ENCODE results near the gene NPW.

The NPW gene

GRCh38 chr16:2036200-2036966 lies 16.8 kb downstream of the NPW start:
- no peak for DNase-seq (ENCODE audit: low spot score)

GRCh38 chr16:2037115-2037514 lies 17.5 kb downstream of the NPW start:
- no peak for DNase-seq (ENCODE audit: low spot score)

- DNase-seq (ENCODE audit: low spot score): no peak
These were observed 18.2 kb downstream of the NPW start for GRCh38 chr16:2037647-2038381.

GRCh38 chr16:2038382-2039231 lies 19.0 kb downstream of the NPW start:
- DNase-seq (ENCODE audit: low spot score): no peak

GRCh38 chr16:2039274-2040031 lies 19.9 kb downstream of the NPW start:
- no peak for DNase-seq (ENCODE audit: low spot score)

GRCh38 chr16:2040041-2040786 lies 20.6 kb downstream of the NPW start:
- no peak for DNase-seq (ENCODE audit: low spot score)

GRCh38 chr16:2040787-2041522 lies 21.4 kb downstream of the NPW start:
- DNase-seq (ENCODE audit: low spot score): no peak

GRCh38 chr16:2042171-2042985 lies 22.8 kb downstream of the NPW start:
- no peak for DNase-seq (ENCODE audit: low spot score)

GRCh38 chr16:2042986-2043666 lies 23.5 kb downstream of the NPW start:
- DNase-seq (ENCODE audit: low spot score): no peak

GRCh38 chr16:2043667-2044451 lies 24.3 kb downstream of the NPW start:
- DNase-seq (ENCODE audit: low spot score): no peak

- no peak for DNase-seq (ENCODE audit: low spot score)
These were observed 25.0 kb downstream of the NPW start for GRCh38 chr16:2044541-2044940.

- no peak for DNase-seq (ENCODE audit: low spot score)
These were observed 26.6 kb downstream of the NPW start for GRCh38 chr16:2045965-2046892.

GRCh38 chr16:2046893-2047329 lies 27.3 kb downstream of the NPW start:
- no peak for DNase-seq (ENCODE audit: low spot score)

GRCh38 chr16:2047330-2048115 lies 27.9 kb downstream of the NPW start, which contains the start of the genes NTHL1 and TSC2:
Gene NTHL1, minus strand, starts transcription at chr16:2047834. Its CDS starts 11 bp downstream, at chr16:2047823.
Gene TSC2, plus strand, starts transcription at chr16:2047985. Its CDS starts 631 bp downstream, at chr16:2048616.
- peak; percentile 92 for DNase-seq (ENCODE audit: low spot score)

- no peak for DNase-seq (ENCODE audit: low spot score)
These were observed 28.5 kb downstream of the NPW start for GRCh38 chr16:2048116-2048543.

- no peak for DNase-seq (ENCODE audit: low spot score)
These were observed 33.6 kb downstream of the NPW start for GRCh38 chr16:2053211-2053610.

All from CD4-positive, alpha-beta T cell treated with Interleukin-6 at 100 ng/mL for 8 hours (primary cell).